ENCODE data around the gene ZNF334. TPM values are rescaled to one million over a fixed set of nuclear protein-coding genes. Genes with fewer than 3 reads are reported as not detected.

The ZNF334 gene
- total and polyA plus RNA-seq, 2 of the 4 experiments (the other 2 are of a cell fraction), result 1.4 to 2.1 TPM

- Histone ChIP-seq H3K18ac (ENCODE audit: low read depth, low read length) (no peak overlapping the region), H3K36me3 (ENCODE audit: control insufficient read depth, insufficient read depth, low read length) (no peaks in the 10 kb centered on the region), H4K20me1 (ENCODE audit: insufficient read depth, low read length) (no peaks in the 10 kb centered on the region), H4K8ac (ENCODE audit: low read depth in 2 of 2, low read length in 2 of 2) (no peak overlapping the region), H2AK5ac (ENCODE audit: low read depth, low read length) (no peak overlapping the region), H2BK15ac (ENCODE audit: low read depth, low read length) (no peak overlapping the region), H3K27ac (ENCODE audit: insufficient read depth, low read length) (no peak overlapping the region), H2BK120ac (ENCODE audit: low read depth, low read length) (no peak overlapping the region), H3K9me3 (ENCODE audit: control insufficient read depth, insufficient read depth, low read length) (no peaks in the 10 kb centered on the region), H4K91ac (ENCODE audit: insufficient read depth, low read depth, low read length) (no peak overlapping the region), H3K9me1 (ENCODE audit: insufficient read depth, low read length) (no peaks in the 10 kb centered on the region), H3K27me3 (ENCODE audit: control insufficient read depth, insufficient read depth, low read length) (peaks cover 2% of the 10 kb centered on the region), H3K56ac (ENCODE audit: extremely low read depth, insufficient read depth, low read length) (no peak overlapping the region), H3K4me1 (ENCODE audit: control insufficient read depth, insufficient read depth, low read length) (no peaks in the 10 kb centered on the region), H3K14ac (replicated peaks; ENCODE audit: low read depth, low read length) (no peak overlapping the region), H3K23ac (ENCODE audit: low read depth, low read length) (no peak overlapping the region), H2AFZ (replicated peaks; ENCODE audit: low read length, poor library complexity) (no peak overlapping the region), H3K4ac (ENCODE audit: low read depth, low read length) (no peak overlapping the region), H2AK9ac (replicated peaks; ENCODE audit: low read depth, low read length, poor library complexity) (no peak overlapping the region), H3K9ac (ENCODE audit: low read depth, low read length) (no peak overlapping the region), H4K5ac (ENCODE audit: low read depth, low read length) (no peak overlapping the region), H3K4me3 (ENCODE audit: insufficient read depth, low read depth, low read length) (no peak overlapping the region), H3K4me2 (ENCODE audit: low read depth, low read length) (no peak overlapping the region), H2BK20ac (ENCODE audit: low read depth, low read length) (no peak overlapping the region), H2BK5ac (ENCODE audit: low read depth, low read length, poor library complexity, severe bottlenecking) (no peak overlapping the region), H3K79me1 (ENCODE audit: low read depth in 1 of 2, low read length in 2 of 2) (no peaks in the 10 kb centered on the region)
- CTCF ChIA-PET, result no interaction called here
- BruUV-seq (replicated peaks), result no TSS peak
- POLR2A ChIA-PET (ENCODE audit: unreplicated experiment), result no interaction called here
- in situ Hi-C loops (cut with MboI; ENCODE audit: low sequenced_read_pairs) (no loop called here), dilution Hi-C loops (cut with HindIII; ENCODE audit: low sequenced_read_pairs, unreplicated experiment) (no loop called here), intact Hi-C loops (cut with micrococcal nuclease) (no loop called here)
- WGBS, 2 experiments (ENCODE audit: extremely low coverage in 2 of 2, insufficient read length in 1 of 2), result no CpG with 5 or more reads among the region's 2 CpGs
- TF ChIP-seq RCOR1 (IDR thresholded peaks at IDR 0.05; ENCODE audit: insufficient replicate concordance, low read length), result no peak
- TF ChIP-seq CEBPB (IDR thresholded peaks at IDR 0.05; ENCODE audit: low read depth, low read length), result no peak
- no peak for TF ChIP-seq CHD1 (IDR thresholded peaks at IDR 0.05; ENCODE audit: low read depth, low read length)
- no peak for TF ChIP-seq ELK1 (IDR thresholded peaks at IDR 0.05; ENCODE audit: borderline replicate concordance, low read depth, low read length)
- TF ChIP-seq RFX5 (IDR thresholded peaks at IDR 0.05; ENCODE audit: low read depth, low read length), result no peak
- no peak for TF ChIP-seq BHLHE40 (IDR thresholded peaks at IDR 0.05; ENCODE audit: low read depth, low read length)
- no peak for TF ChIP-seq CTCF (conservative IDR thresholded peaks at IDR 0.05; ENCODE audit: low read depth, low read length)
- TF ChIP-seq MAFK (IDR thresholded peaks at IDR 0.05; ENCODE audit: low read depth, low read length), result no peak
- TF ChIP-seq POLR2A (IDR thresholded peaks at IDR 0.05; ENCODE audit: low read depth, low read length), result no peak
- TF ChIP-seq USF2 (IDR thresholded peaks at IDR 0.05; ENCODE audit: low read depth, low read length), result no peak
- no peak for TF ChIP-seq MAZ (IDR thresholded peaks at IDR 0.05; ENCODE audit: borderline replicate concordance, low read depth, low read length)
- TF ChIP-seq MXI1 (IDR thresholded peaks at IDR 0.05; ENCODE audit: borderline replicate concordance, low read depth, low read length), result no peak
- no peak for TF ChIP-seq SMC3 (IDR thresholded peaks at IDR 0.05; ENCODE audit: low read depth, low read length)
- TF ChIP-seq FOS (IDR thresholded peaks at IDR 0.05; ENCODE audit: low read depth, low read length), result no peak
- no peak for TF ChIP-seq RAD21 (IDR thresholded peaks at IDR 0.05; ENCODE audit: low read length)
- DNase-seq (no peak), ATAC-seq (ENCODE audit: low read depth) (no peak)
Measured at GRCh38 chr20:46477225-46477624, 36.1 kb downstream of the ZNF334 start.
